Progenitor cell of endocrine pancreas (in vitro differentiated cells): ENCODE results near the gene ANKRD6. TPM values are rescaled to one million over a fixed set of nuclear protein-coding genes. Genes with fewer than 3 reads are reported as not detected.

Source experiments
- DNase-seq: peaks from one replicate; pipeline ENCODE4 v3.0.0; 2021; ENCODE audit warnings: low spot score; ENCODE audit not compliant: unreplicated experiment
- H3K27ac Mint-ChIP-seq: 2 replicates; pipeline ENCODE4 v1.8.0; 2021; ENCODE audit warnings: mild to moderate bottlenecking, moderate library complexity, mixed read lengths
- H3K27me3 Mint-ChIP-seq: 2 replicates; pipeline ENCODE4 v1.8.0; 2021; ENCODE audit warnings: mixed read lengths
- H3K36me3 Mint-ChIP-seq: 2 replicates; pipeline ENCODE4 v1.8.0; 2022; ENCODE audit warnings: mixed read lengths; ENCODE audit not compliant: insufficient read depth
- H3K4me1 Mint-ChIP-seq: 2 replicates; pipeline ENCODE4 v1.8.0; 2021; ENCODE audit warnings: low read depth, mixed read lengths
- H3K4me3 Mint-ChIP-seq: 2 replicates; pipeline ENCODE4 v1.8.0; 2021; ENCODE audit warnings: low read depth, mild to moderate bottlenecking, moderate library complexity, mixed read lengths
- H3K9me3 Mint-ChIP-seq: 2 replicates; pipeline ENCODE4 v1.8.0; 2021; ENCODE audit warnings: low read depth, mixed read lengths
- total RNA-seq: library from RNA; stranded (reverse); gene quantifications from 2 replicates; pipeline ENCODE4 v1.2.1, GENCODE V29; 2021
- TF ChIP-seq, protein P1 (sequence below): fragments of 200-600 bp; sonication (generic); IDR thresholded peaks from one replicate; pipeline ENCODE4 v1.5.0; 2021; ENCODE audit warnings: antibody characterized with exemption, mild to moderate bottlenecking; ENCODE audit not compliant: unreplicated experiment

ANKRD6 gene
- total RNA-seq, 1 donor from 2014 or later, result 32.4 TPM

GRCh38 chr6:89410231-89410761 is 22.7 kb upstream of the ANKRD6 start:
- peaks cover 6% of the 10 kb centered on the region for H3K4me1 Mint-ChIP-seq
- TF ChIP-seq, protein P1, sequence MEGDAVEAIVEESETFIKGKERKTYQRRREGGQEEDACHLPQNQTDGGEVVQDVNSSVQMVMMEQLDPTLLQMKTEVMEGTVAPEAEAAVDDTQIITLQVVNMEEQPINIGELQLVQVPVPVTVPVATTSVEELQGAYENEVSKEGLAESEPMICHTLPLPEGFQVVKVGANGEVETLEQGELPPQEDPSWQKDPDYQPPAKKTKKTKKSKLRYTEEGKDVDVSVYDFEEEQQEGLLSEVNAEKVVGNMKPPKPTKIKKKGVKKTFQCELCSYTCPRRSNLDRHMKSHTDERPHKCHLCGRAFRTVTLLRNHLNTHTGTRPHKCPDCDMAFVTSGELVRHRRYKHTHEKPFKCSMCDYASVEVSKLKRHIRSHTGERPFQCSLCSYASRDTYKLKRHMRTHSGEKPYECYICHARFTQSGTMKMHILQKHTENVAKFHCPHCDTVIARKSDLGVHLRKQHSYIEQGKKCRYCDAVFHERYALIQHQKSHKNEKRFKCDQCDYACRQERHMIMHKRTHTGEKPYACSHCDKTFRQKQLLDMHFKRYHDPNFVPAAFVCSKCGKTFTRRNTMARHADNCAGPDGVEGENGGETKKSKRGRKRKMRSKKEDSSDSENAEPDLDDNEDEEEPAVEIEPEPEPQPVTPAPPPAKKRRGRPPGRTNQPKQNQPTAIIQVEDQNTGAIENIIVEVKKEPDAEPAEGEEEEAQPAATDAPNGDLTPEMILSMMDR, result no peak
- no peaks in the 10 kb centered on the region for H3K9me3 Mint-ChIP-seq
- H3K36me3 Mint-ChIP-seq, result no peaks in the 10 kb centered on the region
- DNase-seq, result no peak
- no peak overlapping the region for H3K27ac Mint-ChIP-seq
- peaks cover 80% of the 10 kb centered on the region for H3K27me3 Mint-ChIP-seq
- peak overlapping the region; percentile 76 for H3K4me3 Mint-ChIP-seq

DNA sequence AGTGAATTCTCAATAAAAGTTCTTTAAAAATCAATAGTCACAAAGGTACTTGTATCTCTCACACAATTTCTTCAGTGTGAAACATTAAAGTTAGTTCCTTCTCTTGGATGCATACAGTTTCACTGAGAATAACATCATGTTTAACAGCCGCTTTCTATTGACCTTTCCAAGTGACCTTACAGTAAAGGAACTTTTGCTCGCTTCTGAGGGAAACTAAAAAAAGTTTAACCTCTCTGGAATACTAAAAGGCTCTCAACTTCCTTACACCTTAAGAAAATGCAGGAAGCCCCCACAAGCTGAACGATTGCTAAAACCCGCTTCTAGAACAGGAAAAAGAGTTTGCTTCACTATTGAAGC is 22.2 kb upstream of the ANKRD6 start:
- Mint-ChIP-seq H3K27me3 (peaks cover 79% of the 10 kb centered on the region), H3K4me1 (peaks cover 6% of the 10 kb centered on the region), H3K9me3 (no peaks in the 10 kb centered on the region), H3K27ac (peak overlapping the region; percentile 41), H3K4me3 (peak overlapping the region; percentile 76), H3K36me3 (no peaks in the 10 kb centered on the region)
- no peak for DNase-seq
- TF ChIP-seq, protein P1, result no peak

GRCh38 chr6:89411145-89412070 is 21.5 kb upstream of the ANKRD6 start:
- Mint-ChIP-seq H3K4me1 (peaks cover 6% of the 10 kb centered on the region), H3K4me3 (peak overlapping the region; percentile 76)

DNA sequence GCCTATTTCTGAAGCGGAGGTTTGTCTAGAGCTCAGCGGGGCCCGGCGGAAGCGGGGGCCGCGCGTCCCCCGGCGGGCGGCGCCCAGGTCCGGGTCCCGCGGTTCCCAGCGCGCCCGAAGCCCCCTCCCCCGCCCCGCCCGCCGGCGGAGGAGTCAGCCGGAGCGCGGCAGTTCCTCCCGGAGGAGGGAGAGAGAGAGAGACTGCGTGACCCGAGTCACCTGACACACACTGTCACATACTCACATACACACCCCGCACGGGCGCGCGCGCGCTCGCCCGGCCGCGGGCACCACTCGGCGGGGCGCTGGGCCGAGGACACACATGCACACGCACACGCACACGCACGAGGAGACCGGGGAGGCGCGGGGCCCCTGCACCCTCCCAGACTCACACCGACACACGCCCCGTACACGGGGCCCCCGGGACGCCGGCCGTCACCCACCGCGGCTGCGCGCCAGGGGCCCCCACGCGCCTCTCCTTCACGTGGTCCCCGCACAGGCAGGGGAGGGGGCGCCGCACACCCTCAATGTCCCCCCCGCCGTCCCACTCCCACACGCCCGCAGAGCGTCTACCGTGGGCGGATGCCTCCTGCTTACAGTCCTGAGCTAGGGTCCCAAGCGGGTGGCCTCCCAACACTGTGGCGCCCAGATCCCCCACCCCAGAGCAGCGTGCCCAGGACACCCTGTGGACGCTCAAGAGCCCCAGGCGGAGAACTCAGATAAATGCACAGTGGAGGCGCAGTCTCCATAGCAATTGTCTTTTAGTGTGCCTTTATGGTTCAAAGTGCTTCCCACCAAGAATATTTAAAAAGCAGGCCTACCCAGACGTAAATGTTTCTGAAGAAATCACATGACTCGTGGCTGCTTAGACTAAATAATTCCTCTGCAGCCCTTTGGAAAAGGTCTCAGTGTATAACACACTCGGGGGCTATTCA is 20.6 kb upstream of the ANKRD6 start, which contains the start of gene RRAGD:
RRAGD (minus strand) TSS at position 203 of the 935 bp plus-strand sequence. CDS start 280 bp downstream, outside the sequence.
- H3K4me3 Mint-ChIP-seq, result peak within 1 kb of the TSS; percentile 91
- peaks cover 73% of the 10 kb centered on the region for H3K27me3 Mint-ChIP-seq
- H3K9me3 Mint-ChIP-seq, result no peaks in the 10 kb centered on the region
- peak within 1 kb of the TSS; percentile 93 for H3K27ac Mint-ChIP-seq
- no peaks in the 10 kb centered on the region for H3K36me3 Mint-ChIP-seq
- TF ChIP-seq, protein P1, result peak; percentile 21
- DNase-seq, result peak; percentile 37
- peaks cover 6% of the 10 kb centered on the region for H3K4me1 Mint-ChIP-seq

More at GRCh38 chr6:89411145-89412070, 21.5 kb upstream of the ANKRD6 start:
- peak overlapping the region; percentile 41 for H3K27ac Mint-ChIP-seq
- no peaks in the 10 kb centered on the region for H3K9me3 Mint-ChIP-seq
- no peaks in the 10 kb centered on the region for H3K36me3 Mint-ChIP-seq
- peaks cover 79% of the 10 kb centered on the region for H3K27me3 Mint-ChIP-seq
- TF ChIP-seq, protein P1, result no peak
- peak; percentile 28 for DNase-seq

DNA sequence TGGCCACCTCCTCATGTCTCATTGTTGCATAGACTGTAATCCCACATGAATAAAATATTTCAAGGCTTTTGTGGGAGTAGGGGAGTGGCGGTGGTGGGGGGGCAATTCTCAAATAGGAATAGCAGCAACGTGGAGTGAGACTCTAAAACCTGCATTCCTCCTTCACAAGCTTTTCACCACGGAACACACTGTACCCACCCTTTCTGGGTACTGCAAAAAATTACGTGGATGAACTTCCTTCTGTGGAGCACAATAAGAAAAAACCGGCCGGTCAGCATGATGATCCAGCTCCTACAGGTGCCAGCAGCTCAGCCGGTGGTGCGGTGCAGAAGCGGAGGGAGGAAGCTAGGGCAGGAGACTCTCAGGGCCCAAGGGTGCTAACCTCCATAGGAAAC is 19.9 kb upstream of the ANKRD6 start:
- Mint-ChIP-seq H3K27me3 (peaks cover 70% of the 10 kb centered on the region), H3K27ac (no peak overlapping the region)

More for the DNA sequence above, 19.9 kb upstream of the ANKRD6 start:
- H3K4me1 Mint-ChIP-seq, result peaks cover 6% of the 10 kb centered on the region
- DNase-seq, result no peak
- TF ChIP-seq, protein P1, result no peak
- no peaks in the 10 kb centered on the region for H3K36me3 Mint-ChIP-seq
- no peaks in the 10 kb centered on the region for H3K9me3 Mint-ChIP-seq
- peak overlapping the region; percentile 91 for H3K4me3 Mint-ChIP-seq
